ENCODE measurements around the gene KRI1. TPM values are rescaled to one million over a fixed set of nuclear protein-coding genes. Genes with fewer than 3 reads are reported as not detected.
"Not testable (repeated sequence)": the region's sequence is repeated elsewhere in the genome, so short reads cannot be mapped to it uniquely, and the experiment has no call there.

The KRI1 gene
- total and polyA plus RNA-seq, 4 donors = 12.8 to 26.0 (median 19.1) TPM

DNA sequence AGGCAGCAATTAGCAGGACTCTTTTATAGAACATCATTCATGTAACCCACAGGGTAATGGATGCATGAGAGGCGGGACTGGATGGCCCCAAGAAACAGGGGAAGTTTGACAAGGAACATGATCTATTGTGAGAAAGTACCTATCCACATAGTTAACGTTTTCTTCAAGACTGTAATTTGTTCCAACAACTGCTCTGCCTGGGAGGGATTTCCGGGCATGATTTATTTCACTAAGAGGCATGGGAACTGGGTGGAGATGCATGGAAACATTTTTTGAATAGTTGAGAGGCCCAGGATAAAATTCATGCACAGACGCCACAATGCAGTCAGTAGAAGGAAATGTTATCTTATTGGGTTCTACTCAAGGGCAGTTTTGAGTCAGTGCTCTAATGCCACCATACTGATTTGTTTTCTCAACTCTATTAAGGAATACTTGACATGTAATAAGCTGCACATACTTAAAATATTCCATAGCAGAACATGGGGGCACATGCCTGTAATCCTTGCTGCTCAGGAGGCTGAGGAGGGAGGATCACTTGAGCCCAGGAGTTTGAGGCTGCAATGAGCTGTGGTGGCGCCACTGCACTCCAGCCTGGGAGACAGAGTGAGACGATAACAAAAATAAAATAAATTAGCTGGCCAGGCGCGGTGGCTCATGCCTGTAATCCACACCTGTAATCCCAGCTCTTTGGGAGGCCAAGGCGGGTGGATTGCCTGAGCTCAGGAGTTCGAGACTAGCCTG lies 32.0 kb downstream of the KRI1 start:
- DNase-seq (no peak), ATAC-seq (ENCODE audit: insufficient read depth, low FRiP score) (no peak)
- no peak overlapping the region for H3K27ac ChIP-seq (ENCODE audit: low read depth in 1 of 2, low read length in 1 of 2)
- H3K4me3 ChIP-seq = no peak overlapping the region
- TF ChIP-seq, protein P1, sequence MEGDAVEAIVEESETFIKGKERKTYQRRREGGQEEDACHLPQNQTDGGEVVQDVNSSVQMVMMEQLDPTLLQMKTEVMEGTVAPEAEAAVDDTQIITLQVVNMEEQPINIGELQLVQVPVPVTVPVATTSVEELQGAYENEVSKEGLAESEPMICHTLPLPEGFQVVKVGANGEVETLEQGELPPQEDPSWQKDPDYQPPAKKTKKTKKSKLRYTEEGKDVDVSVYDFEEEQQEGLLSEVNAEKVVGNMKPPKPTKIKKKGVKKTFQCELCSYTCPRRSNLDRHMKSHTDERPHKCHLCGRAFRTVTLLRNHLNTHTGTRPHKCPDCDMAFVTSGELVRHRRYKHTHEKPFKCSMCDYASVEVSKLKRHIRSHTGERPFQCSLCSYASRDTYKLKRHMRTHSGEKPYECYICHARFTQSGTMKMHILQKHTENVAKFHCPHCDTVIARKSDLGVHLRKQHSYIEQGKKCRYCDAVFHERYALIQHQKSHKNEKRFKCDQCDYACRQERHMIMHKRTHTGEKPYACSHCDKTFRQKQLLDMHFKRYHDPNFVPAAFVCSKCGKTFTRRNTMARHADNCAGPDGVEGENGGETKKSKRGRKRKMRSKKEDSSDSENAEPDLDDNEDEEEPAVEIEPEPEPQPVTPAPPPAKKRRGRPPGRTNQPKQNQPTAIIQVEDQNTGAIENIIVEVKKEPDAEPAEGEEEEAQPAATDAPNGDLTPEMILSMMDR (IDR thresholded peaks at IDR 0.05; ENCODE audit: control extremely low read depth, extremely low read depth) = no peak
- no peaks in the 10 kb centered on the region for H3K36me3 ChIP-seq (ENCODE audit: control insufficient read depth in 4 of 4, insufficient read depth in 4 of 4, low read length in 4 of 4)
- H3K27me3 ChIP-seq (ENCODE audit: control insufficient read depth in 3 of 3, insufficient read depth in 3 of 3, low read length in 2 of 3) = peaks cover 0 to 2% (median 2%) of the 10 kb centered on the region in 3 donors
- no peak overlapping the region for H3K9ac ChIP-seq (ENCODE audit: insufficient read depth in 1 of 2, low read length in 2 of 2)
- WGBS, 2 donors = 67 to 73% methylated on average over 10 of the region's 10 CpGs
- H3K9me3 ChIP-seq (ENCODE audit: control insufficient read depth in 4 of 4, insufficient read depth in 3 of 4, low read length in 3 of 4) = no peaks in the 10 kb centered on the region
- peaks cover 0 to 2% (median 0%) of the 10 kb centered on the region in 5 donors for H3K4me1 ChIP-seq (ENCODE audit: control insufficient read depth in 5 of 5, insufficient read depth in 5 of 5, low read length in 5 of 5)

DNA sequence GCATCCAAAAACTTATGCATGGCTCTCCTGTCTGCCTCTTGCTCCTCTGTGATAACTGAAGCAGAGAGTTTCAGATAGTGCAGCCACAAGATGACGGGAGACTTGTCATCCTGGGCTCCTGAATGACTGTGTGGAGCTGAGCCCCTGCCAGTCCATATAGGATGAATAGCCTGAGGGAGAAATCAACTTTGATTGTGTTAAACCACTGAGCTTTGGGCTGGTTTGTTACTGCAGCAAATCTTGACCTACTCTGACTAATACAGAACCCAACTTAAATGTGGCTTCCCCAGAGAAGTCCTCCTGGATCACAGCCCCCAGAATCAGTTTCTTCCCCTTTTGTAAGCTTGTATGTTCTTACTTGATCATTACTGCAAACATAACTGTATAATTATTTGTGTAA lies 33.4 kb downstream of the KRI1 start:
- Histone ChIP-seq H3K36me3 (ENCODE audit: control insufficient read depth in 4 of 4, insufficient read depth in 4 of 4, low read length in 4 of 4) (no peaks in the 10 kb centered on the region), H3K27me3 (ENCODE audit: control insufficient read depth in 3 of 3, insufficient read depth in 3 of 3, low read length in 2 of 3) (peaks cover 0 to 2% (median 2%) of the 10 kb centered on the region in 3 donors), H3K9ac (ENCODE audit: insufficient read depth in 1 of 2, low read length in 2 of 2) (no peak overlapping the region), H3K9me3 (ENCODE audit: control insufficient read depth in 4 of 4, insufficient read depth in 3 of 4, low read length in 3 of 4) (no peaks in the 10 kb centered on the region), H3K4me3 (no peak overlapping the region), H3K27ac (ENCODE audit: low read depth in 1 of 2, low read length in 1 of 2) (no peak overlapping the region), H3K4me1 (ENCODE audit: control insufficient read depth in 5 of 5, insufficient read depth in 5 of 5, low read length in 5 of 5) (peaks cover 0 to 2% (median 0%) of the 10 kb centered on the region in 5 donors)
- DNase-seq (no peak), ATAC-seq (ENCODE audit: insufficient read depth, low FRiP score) (no peak)
- TF ChIP-seq, protein P1 (IDR thresholded peaks at IDR 0.05; ENCODE audit: control extremely low read depth, extremely low read depth) = no peak
- 90 to 91% methylated on average over 1 of the region's 1 CpG for WGBS, 2 donors

DNA sequence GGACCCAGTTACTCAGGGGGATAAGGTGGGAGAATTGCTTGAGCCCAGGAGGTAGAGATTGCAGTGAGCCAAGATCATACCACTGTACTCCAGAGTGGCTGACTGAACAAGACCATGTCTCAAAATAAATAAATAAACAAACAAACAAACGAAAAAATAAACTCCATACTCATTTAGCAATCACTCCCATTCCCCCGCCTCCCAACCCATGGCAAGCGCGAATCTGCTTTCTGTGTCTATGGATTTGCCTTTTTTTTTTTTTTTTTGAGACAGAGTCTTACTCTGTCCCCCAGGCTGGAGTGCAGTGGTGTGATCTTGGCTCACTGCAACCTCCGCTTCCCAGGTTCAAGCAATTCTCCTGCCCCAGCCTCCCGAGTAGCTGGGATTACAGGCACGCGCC lies 38.9 kb downstream of the KRI1 start:
- not testable (repeated sequence) for H3K9me3 ChIP-seq (ENCODE audit: control insufficient read depth in 4 of 4, insufficient read depth in 3 of 4, low read length in 3 of 4); H3K36me3 ChIP-seq (ENCODE audit: control insufficient read depth in 4 of 4, insufficient read depth in 4 of 4, low read length in 4 of 4); ATAC-seq (ENCODE audit: insufficient read depth, low FRiP score); H3K4me3 ChIP-seq; H3K27me3 ChIP-seq (ENCODE audit: control insufficient read depth in 3 of 3, insufficient read depth in 3 of 3, low read length in 2 of 3); H3K27ac ChIP-seq (ENCODE audit: low read depth in 1 of 2, low read length in 1 of 2); H3K4me1 ChIP-seq (ENCODE audit: control insufficient read depth in 5 of 5, insufficient read depth in 5 of 5, low read length in 5 of 5); DNase-seq; H3K9ac ChIP-seq (ENCODE audit: insufficient read depth in 1 of 2, low read length in 2 of 2)
- 92 to 93% methylated on average over 8 of the region's 8 CpGs for WGBS, 2 donors

DNA sequence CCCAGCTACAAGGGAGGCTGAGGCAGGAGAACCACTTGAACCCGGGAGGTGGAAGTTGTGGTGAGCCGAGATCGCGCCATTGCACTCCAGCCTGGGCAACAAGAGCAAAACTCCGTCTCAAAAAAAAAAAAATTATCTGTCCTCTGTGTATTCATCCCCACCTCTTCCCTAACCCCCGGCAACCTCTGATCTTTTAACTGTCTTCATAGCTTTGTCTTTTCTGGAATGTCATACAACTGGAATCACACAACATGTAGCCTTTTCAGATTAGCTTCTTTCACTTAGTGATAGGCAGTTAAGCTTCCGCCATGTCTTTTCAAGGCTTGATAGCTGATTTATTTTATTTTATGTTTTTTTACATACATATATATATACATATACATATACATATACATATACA lies 40.2 kb downstream of the KRI1 start:
- no peak overlapping the region for H3K9ac ChIP-seq (ENCODE audit: insufficient read depth in 1 of 2, low read length in 2 of 2)
- no peak overlapping the region for H3K27ac ChIP-seq (ENCODE audit: low read depth in 1 of 2, low read length in 1 of 2)
- ATAC-seq (ENCODE audit: insufficient read depth, low FRiP score) (no peak), DNase-seq (no peak)
- H3K36me3 ChIP-seq (ENCODE audit: control insufficient read depth in 4 of 4, insufficient read depth in 4 of 4, low read length in 4 of 4) = no peaks in the 10 kb centered on the region
- peaks cover 0 to 2% (median 0%) of the 10 kb centered on the region in 3 donors for H3K27me3 ChIP-seq (ENCODE audit: control insufficient read depth in 3 of 3, insufficient read depth in 3 of 3, low read length in 2 of 3)
- no peaks in the 10 kb centered on the region for H3K4me1 ChIP-seq (ENCODE audit: control insufficient read depth in 5 of 5, insufficient read depth in 5 of 5, low read length in 5 of 5)
- no peaks in the 10 kb centered on the region for H3K9me3 ChIP-seq (ENCODE audit: control insufficient read depth in 4 of 4, insufficient read depth in 3 of 4, low read length in 3 of 4)
- TF ChIP-seq, protein P1 (IDR thresholded peaks at IDR 0.05; ENCODE audit: control extremely low read depth, extremely low read depth) = no peak
- WGBS, 2 donors = 84 to 93% methylated on average over 7 of the region's 7 CpGs
- H3K4me3 ChIP-seq = no peak overlapping the region

Measured in lung (tissue), 12 donors.